Omental fat pad (tissue), 4 donors: Measurements from ENCODE around the gene SLC27A1. TPM values are rescaled to one million over a fixed set of nuclear protein-coding genes. Genes with fewer than 3 reads are reported as not detected.

Experiments
- ATAC-seq: fragments of 150-250 bp; one replicate; pipeline ENCODE4 v1.9.1; 2016; ENCODE audit warnings: mild to moderate bottlenecking, moderate library complexity; ENCODE audit not compliant: low FRiP score
- DNase-seq: peaks from one replicate; pipeline ENCODE4 v3.0.0-alpha.2; 2019; ENCODE audit warnings: low spot score
- total RNA-seq, 4 donors: library from RNA; depleted of rRNA; stranded (reverse); fragments of >200 nt; gene quantifications; one replicate each; pipeline ENCODE4 v1.1.0, GENCODE V29; 2016
- TF ChIP-seq, protein P1 (sequence below), 3 donors: fragments of 450-650 bp; IDR thresholded peaks; one replicate each; pipeline ENCODE4 v1.5.1; 2016 to 2017; ENCODE audit warnings: antibody characterized with exemption in 3 of 3, mild to moderate bottlenecking in 3 of 3, moderate library complexity in 2 of 3

The SLC27A1 gene
- total RNA-seq, 4 donors from 2014 or later: 26.6 to 52.8 (median 40.4) TPM

DNA sequence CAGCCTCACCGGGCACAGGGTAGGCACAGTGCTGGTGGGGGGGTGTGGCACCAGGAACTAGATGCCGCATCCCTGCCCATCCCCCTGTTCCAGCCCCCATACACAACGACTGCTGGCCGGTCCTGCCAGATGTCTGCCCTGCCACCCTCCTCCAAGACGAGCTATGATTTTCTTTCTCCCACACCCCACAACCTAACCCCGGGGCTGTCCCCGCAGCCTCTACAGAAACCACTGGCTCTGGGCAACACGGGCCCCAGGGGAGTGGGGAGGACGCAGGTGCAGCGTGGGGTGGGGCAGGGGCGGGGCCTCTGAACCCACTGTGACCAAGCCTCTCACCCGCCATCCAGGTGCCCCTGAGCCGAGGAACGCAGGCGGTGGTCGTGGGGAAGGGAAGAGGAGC, 56.6 kb downstream of the SLC27A1 start:
- TF ChIP-seq, protein P1, sequence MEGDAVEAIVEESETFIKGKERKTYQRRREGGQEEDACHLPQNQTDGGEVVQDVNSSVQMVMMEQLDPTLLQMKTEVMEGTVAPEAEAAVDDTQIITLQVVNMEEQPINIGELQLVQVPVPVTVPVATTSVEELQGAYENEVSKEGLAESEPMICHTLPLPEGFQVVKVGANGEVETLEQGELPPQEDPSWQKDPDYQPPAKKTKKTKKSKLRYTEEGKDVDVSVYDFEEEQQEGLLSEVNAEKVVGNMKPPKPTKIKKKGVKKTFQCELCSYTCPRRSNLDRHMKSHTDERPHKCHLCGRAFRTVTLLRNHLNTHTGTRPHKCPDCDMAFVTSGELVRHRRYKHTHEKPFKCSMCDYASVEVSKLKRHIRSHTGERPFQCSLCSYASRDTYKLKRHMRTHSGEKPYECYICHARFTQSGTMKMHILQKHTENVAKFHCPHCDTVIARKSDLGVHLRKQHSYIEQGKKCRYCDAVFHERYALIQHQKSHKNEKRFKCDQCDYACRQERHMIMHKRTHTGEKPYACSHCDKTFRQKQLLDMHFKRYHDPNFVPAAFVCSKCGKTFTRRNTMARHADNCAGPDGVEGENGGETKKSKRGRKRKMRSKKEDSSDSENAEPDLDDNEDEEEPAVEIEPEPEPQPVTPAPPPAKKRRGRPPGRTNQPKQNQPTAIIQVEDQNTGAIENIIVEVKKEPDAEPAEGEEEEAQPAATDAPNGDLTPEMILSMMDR (IDR thresholded peaks at IDR 0.05): no peak
- DNase-seq: no peak
- no peak for ATAC-seq

DNA sequence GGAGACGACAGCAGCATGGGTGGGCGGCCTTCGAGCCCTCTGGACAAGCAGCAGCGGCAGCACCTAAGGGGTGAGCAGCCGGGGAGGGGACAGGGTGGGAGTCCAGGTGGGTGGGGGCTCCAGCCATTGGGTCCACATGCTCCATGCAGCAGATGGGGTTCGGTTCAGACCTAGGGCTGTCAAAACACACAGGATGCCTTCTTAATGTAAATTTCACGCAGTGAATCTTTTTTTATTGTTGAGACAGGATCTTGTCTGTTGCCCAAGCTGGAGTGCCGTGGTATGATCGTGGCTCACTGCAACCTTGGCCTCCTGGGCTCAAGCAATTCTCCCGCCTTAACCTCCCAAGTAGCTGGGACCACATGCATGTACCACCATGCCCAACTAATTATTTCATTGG, 57.0 kb downstream of the SLC27A1 start:
- DNase-seq: no peak
- TF ChIP-seq, protein P1 (IDR thresholded peaks at IDR 0.05): no peak
- no peak for ATAC-seq

DNA sequence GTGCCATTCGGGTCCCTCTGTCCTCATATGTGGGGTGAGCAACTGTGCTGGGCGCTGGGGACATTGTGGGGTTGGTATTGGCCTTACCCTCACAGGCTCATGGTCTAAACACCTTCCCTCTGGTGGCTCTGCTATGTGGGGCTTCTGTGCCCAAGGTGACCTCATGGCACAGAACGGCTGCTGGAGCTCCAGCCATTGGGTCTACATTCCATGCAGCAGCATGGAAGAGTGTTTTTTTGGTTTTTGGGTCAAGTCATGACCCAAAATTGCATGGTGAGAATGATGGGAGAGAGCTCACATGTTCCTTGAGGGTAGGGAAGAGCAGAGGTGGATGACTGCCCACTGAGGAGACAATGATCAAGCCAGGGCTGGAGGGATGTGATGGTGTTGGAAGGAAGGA, 58.3 kb downstream of the SLC27A1 start:
- TF ChIP-seq, protein P1 (IDR thresholded peaks at IDR 0.05): no peak
- DNase-seq (no peak), ATAC-seq (no peak)

DNA sequence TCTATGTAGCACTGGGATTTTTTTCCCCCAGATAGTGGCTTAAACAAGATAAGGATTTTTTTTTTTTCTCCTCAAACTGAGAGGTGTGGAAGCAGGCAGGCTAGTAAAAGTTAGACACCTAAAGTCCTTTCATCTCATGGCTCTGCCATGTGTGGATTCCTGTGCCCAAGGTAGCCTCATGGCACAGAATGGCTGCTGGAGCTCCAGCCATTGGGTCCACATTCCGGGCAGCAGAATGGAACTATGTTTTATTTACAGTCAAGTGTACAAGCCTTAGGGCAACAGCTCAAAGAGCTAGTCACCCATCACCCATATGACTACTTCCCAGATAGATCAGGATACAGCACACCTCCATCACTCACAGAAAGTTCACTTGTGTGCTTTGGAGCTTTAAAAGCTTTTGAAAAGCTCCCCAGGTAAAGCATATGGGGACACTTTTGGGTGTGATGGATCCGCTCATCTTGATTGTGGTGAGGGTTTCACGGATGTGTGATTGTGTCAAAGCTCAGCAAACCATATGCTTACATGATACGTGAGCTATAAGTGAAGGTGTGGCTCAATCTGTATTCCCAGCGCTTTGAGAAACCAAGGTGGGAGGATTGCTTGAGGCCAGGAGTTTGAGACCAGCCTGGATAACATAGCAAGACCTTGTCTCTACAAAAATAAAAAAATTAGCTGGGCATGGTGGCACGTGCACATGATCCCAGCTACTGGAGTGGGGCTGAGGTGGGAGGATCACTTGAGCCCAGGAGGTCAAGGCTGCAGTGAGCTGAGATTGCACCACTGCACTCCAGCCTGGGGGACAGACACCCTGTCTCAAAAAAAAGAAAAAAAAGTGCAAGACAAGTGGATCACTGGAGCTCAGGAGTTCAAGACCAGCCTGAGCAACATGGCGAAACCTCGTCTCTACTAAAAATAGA, 59.2 kb downstream of the SLC27A1 start:
- ATAC-seq (no peak), DNase-seq (no peak)
- TF ChIP-seq, protein P1 (IDR thresholded peaks at IDR 0.05): no peak

DNA sequence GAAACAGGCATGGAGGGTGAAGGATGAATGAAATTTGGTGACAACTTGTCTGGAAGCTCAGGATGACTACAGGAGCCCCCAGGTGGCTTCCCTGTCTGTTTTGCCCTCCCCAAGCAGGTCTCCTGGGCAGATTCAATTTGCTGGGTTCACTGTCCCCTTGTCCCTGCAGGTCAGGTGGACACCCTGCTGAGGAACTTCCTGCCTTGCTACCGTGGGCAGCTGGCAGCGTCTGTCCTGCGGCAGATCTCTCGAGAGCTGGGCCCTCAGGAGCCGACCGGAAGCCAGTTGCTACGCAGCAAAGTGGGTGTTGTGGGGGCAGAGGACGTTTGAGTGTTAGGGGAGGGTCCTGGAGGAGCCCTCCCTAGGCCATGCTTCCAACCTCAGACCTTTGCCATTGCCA, 60.3 kb downstream of the SLC27A1 start:
- TF ChIP-seq, protein P1 (IDR thresholded peaks at IDR 0.05): no peak
- ATAC-seq: no peak
- no peak for DNase-seq

DNA sequence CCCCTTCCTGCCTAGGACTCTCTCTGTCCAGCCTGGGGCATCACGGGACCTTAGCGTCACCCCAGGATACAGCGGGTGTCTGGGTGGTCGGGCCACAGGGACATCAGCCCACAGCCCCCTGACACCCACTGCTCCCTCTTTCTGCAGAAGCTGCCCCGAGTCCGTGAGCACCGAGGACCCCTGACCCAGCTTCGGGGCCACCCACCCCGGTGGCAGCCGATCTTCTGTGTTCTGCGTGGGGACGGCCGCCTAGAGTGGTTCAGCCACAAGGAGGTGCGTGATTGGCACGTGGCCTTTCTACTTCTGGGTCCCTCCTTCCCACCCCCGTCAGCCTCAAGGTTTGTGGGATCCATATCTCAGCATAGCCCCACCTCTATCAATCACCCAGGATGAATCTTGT, 61.8 kb downstream of the SLC27A1 start:
- TF ChIP-seq, protein P1 (IDR thresholded peaks at IDR 0.05): no peak
- DNase-seq (no peak), ATAC-seq (no peak)

DNA sequence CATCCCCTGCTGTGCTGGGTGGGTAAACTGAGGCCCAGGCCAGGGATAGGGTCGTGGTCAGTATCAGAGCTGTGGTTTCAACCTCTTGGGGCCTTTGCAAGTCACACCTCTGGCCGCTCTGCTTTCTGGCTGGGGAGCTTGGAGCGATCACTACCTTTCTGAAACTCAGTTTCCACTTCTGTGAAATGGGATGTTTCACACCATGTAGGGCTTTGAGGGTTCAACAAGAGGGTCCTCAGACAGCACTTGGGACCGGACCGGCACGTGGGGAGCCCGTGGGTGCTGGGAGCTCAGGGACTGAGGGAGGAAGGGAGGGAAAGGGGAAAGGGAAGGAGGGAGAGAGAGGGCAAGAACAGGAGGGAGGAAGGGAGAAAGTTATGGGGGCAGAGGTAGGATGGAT, 62.2 kb downstream of the SLC27A1 start:
- TF ChIP-seq, protein P1 (IDR thresholded peaks at IDR 0.05): no peak
- no peak for DNase-seq
- no peak for ATAC-seq
